C4-2B (cell line): ENCODE measurements around the gene TOR3A.
A peak's percentile ranks its signal among the peaks of the same experiment; 100 is the strongest.
"Not testable (repeated sequence)": the region's sequence is repeated elsewhere in the genome, so short reads cannot be mapped to it uniquely, and the experiment has no call there.

Source experiments
- H3K27ac ChIP-seq: fragments of 450-650 bp; 2 replicates; pipeline ENCODE4 v1.5.1; 2017
- CTCF ChIP-seq: fragments of 450-650 bp; conservative IDR thresholded peaks from 2 replicates; pipeline ENCODE4 v1.5.1; 2017; ENCODE audit warnings: mild to moderate bottlenecking
- ZFX ChIP-seq: fragments of 450-650 bp; IDR thresholded peaks from 2 replicates; pipeline ENCODE4 v1.6.1; 2017

The TOR3A gene

GRCh38 chr1:179081687-179082332 lies at the start of gene TOR3A:
TOR3A (plus strand) TSS chr1:179082070; CDS start chr1:179082129, 59 bp downstream.
- H3K27ac ChIP-seq, result peak within 1 kb of the TSS; percentile 95
- TF ChIP-seq CTCF, result no peak
- TF ChIP-seq ZFX, result peak; percentile 94

- no peak overlapping the region for H3K27ac ChIP-seq
- no peak for TF ChIP-seq ZFX
Observed at GRCh38 chr1:179034720-179035119, 47.1 kb upstream of the TOR3A start.

- no peak overlapping the region for H3K27ac ChIP-seq
- no peak for TF ChIP-seq ZFX
- no peak for TF ChIP-seq CTCF
Observed at GRCh38 chr1:179036844-179037465, 44.9 kb upstream of the TOR3A start.

- no peak for TF ChIP-seq CTCF
- TF ChIP-seq ZFX, result no peak
- no peak overlapping the region for H3K27ac ChIP-seq
Observed at GRCh38 chr1:179038528-179039281, 43.2 kb upstream of the TOR3A start.

- not testable (repeated sequence) for H3K27ac ChIP-seq
Observed at GRCh38 chr1:179039502-179040174, 42.2 kb upstream of the TOR3A start.

- not testable (repeated sequence) for H3K27ac ChIP-seq
Observed at GRCh38 chr1:179040175-179040551, 41.7 kb upstream of the TOR3A start.

GRCh38 chr1:179042087-179042486 lies 39.8 kb upstream of the TOR3A start:
- TF ChIP-seq CTCF, result no peak
- no peak for TF ChIP-seq ZFX
- H3K27ac ChIP-seq, result no peak overlapping the region

GRCh38 chr1:179042700-179043099 lies 39.2 kb upstream of the TOR3A start:
- H3K27ac ChIP-seq, result no peak overlapping the region
- TF ChIP-seq ZFX (no peak), CTCF (no peak)
